ENCODE data around the gene DTWD2.

Gene DTWD2

GRCh38 chr5:119028575-119028974 lies 40.2 kb upstream of the DTWD2 start:
- Histone ChIP-seq H4K20me1 (ENCODE audit: insufficient read depth, low read length) (no peaks in the 10 kb centered on the region), H3K9me3 (ENCODE audit: insufficient read depth, low read length) (no peaks in the 10 kb centered on the region), H2AFZ (ENCODE audit: low read depth, low read length) (peak overlapping the region; percentile 71; the same call in 1 of the 2 replicates), H3K4me1 (ENCODE audit: low read length) (peaks cover 56% of the 10 kb centered on the region), H3K4me2 (ENCODE audit: low read length) (peak overlapping the region; percentile 55), H3K79me2 (ENCODE audit: low read length) (no peaks in the 10 kb centered on the region), H3K9ac (ENCODE audit: low read length) (no peak overlapping the region), H3K27me3 (ENCODE audit: low read depth, low read length) (no peaks in the 10 kb centered on the region), H3K27ac (ENCODE audit: low read length) (peak overlapping the region; percentile 27; the same call in 1 of the 2 replicates), H3K4me3 (ENCODE audit: low read length) (0 out of 2 replicates have a peak overlapping the region, but pooled peaks have one; percentile 11), H3K36me3 (replicated peaks; ENCODE audit: low read depth, low read length) (no peaks in the 10 kb centered on the region)
- TF ChIP-seq CTCF (IDR thresholded peaks at IDR 0.05; ENCODE audit: low read depth, low read length) (no peak), EZH2phosphoT487 (IDR thresholded peaks at IDR 0.05; ENCODE audit: low read depth) (no peak)

GRCh38 chr5:119022773-119023172 lies 34.4 kb upstream of the DTWD2 start:
- H2AFZ ChIP-seq (ENCODE audit: low read depth, low read length) = no peak overlapping the region
- no peak overlapping the region for H3K9ac ChIP-seq (ENCODE audit: low read length)
- peaks cover 46% of the 10 kb centered on the region for H3K4me1 ChIP-seq (ENCODE audit: low read length)

GRCh38 chr5:119022017-119022745 lies 33.8 kb upstream of the DTWD2 start:
- peaks cover 46% of the 10 kb centered on the region for H3K4me1 ChIP-seq (ENCODE audit: low read length)

More at GRCh38 chr5:119022773-119023172, 34.4 kb upstream of the DTWD2 start:
- no peak overlapping the region for H3K4me2 ChIP-seq (ENCODE audit: low read length)
- no peaks in the 10 kb centered on the region for H4K20me1 ChIP-seq (ENCODE audit: insufficient read depth, low read length)
- H3K79me2 ChIP-seq (ENCODE audit: low read length) = no peaks in the 10 kb centered on the region
- H3K9me3 ChIP-seq (ENCODE audit: insufficient read depth, low read length) = no peaks in the 10 kb centered on the region
- no peak for TF ChIP-seq CTCF (IDR thresholded peaks at IDR 0.05; ENCODE audit: low read depth, low read length)
- no peak for TF ChIP-seq EZH2phosphoT487 (IDR thresholded peaks at IDR 0.05; ENCODE audit: low read depth)
- no peaks in the 10 kb centered on the region for H3K36me3 ChIP-seq (replicated peaks; ENCODE audit: low read depth, low read length)
- no peak overlapping the region for H3K4me3 ChIP-seq (ENCODE audit: low read length)
- no peak overlapping the region; the same call in 1 of the 2 replicates for H3K27ac ChIP-seq (ENCODE audit: low read length)
- H3K27me3 ChIP-seq (ENCODE audit: low read depth, low read length) = no peaks in the 10 kb centered on the region

More at GRCh38 chr5:119022017-119022745, 33.8 kb upstream of the DTWD2 start:
- no peaks in the 10 kb centered on the region for H3K36me3 ChIP-seq (replicated peaks; ENCODE audit: low read depth, low read length)
- H4K20me1 ChIP-seq (ENCODE audit: insufficient read depth, low read length) = no peaks in the 10 kb centered on the region
- H3K79me2 ChIP-seq (ENCODE audit: low read length) = no peaks in the 10 kb centered on the region
- H2AFZ ChIP-seq (ENCODE audit: low read depth, low read length) = 0 out of 2 replicates have a peak overlapping the region, but pooled peaks have one; percentile 34
- H3K9ac ChIP-seq (ENCODE audit: low read length) = no peak overlapping the region
- H3K9me3 ChIP-seq (ENCODE audit: insufficient read depth, low read length) = no peaks in the 10 kb centered on the region
- no peak overlapping the region for H3K4me3 ChIP-seq (ENCODE audit: low read length)
- H3K27me3 ChIP-seq (ENCODE audit: low read depth, low read length) = no peaks in the 10 kb centered on the region
- H3K4me2 ChIP-seq (ENCODE audit: low read length) = peak overlapping the region; percentile 34
- TF ChIP-seq CTCF (IDR thresholded peaks at IDR 0.05; ENCODE audit: low read depth, low read length) (peak; percentile 65), EZH2phosphoT487 (IDR thresholded peaks at IDR 0.05; ENCODE audit: low read depth) (no peak)
- H3K27ac ChIP-seq (ENCODE audit: low read length) = peak overlapping the region; percentile 21; the same call in 1 of the 2 replicates

All from OCI-LY3 (cell line).